ENCODE measurements around the gene ABCF2.

GRCh38 chr7:151231080-151231479 lies 4.1 kb upstream of the ABCF2 start:
- TF ChIP-seq TCF7L2 (IDR thresholded peaks at IDR 0.05; ENCODE audit: borderline replicate concordance, extremely low read depth, insufficient read depth, insufficient read length): no peak
- no peak for TF ChIP-seq ZBTB33 (IDR thresholded peaks at IDR 0.05; ENCODE audit: extremely low read depth, insufficient replicate concordance, low read length)
- no peak for TF ChIP-seq CTCF (IDR thresholded peaks at IDR 0.05 in 2 of 3, conservative IDR thresholded peaks at IDR 0.05 in 1 of 3; ENCODE audit: borderline replicate concordance in 1 of 3, insufficient read depth in 1 of 3, low read depth in 2 of 3, low read length in 2 of 3)
- no peak for TF ChIP-seq POLR2A (IDR thresholded peaks at IDR 0.05; ENCODE audit: borderline replicate concordance, extremely low read depth, insufficient read depth, insufficient read length)
- TF ChIP-seq CEBPB (IDR thresholded peaks at IDR 0.05; ENCODE audit: low read depth): no peak
- no peak for TF ChIP-seq REST (IDR thresholded peaks at IDR 0.05; ENCODE audit: low read depth)
- TF ChIP-seq SIN3A (IDR thresholded peaks at IDR 0.05; ENCODE audit: low read depth): no peak
- no peak for TF ChIP-seq POLR2AphosphoS5 (IDR thresholded peaks at IDR 0.05; ENCODE audit: low read depth, low read length)
- TF ChIP-seq EZH2 (IDR thresholded peaks at IDR 0.05): no peak
- no peak for TF ChIP-seq ZNF274 (IDR thresholded peaks at IDR 0.05; ENCODE audit: low read depth, low read length)
- TF ChIP-seq SRF (IDR thresholded peaks at IDR 0.05; ENCODE audit: low read depth): no peak
- no peak for TF ChIP-seq JUND (IDR thresholded peaks at IDR 0.05)
- TF ChIP-seq, protein P1, sequence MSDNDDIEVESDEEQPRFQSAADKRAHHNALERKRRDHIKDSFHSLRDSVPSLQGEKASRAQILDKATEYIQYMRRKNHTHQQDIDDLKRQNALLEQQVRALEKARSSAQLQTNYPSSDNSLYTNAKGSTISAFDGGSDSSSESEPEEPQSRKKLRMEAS (IDR thresholded peaks at IDR 0.05): no peak
